Gastroesophageal sphincter (tissue), 3 donors: Measurements from ENCODE around the gene RAPSN.

Experiments used
- EP300 ChIP-seq: sonication (generic); formaldehyde crosslinking; IDR thresholded peaks from one replicate; pipeline ENCODE4 v1.6.1; 2017; ENCODE audit warnings: antibody characterized with exemption, mild to moderate bottlenecking
- POLR2A ChIP-seq, 2 donors: fragments of 450-650 bp; IDR thresholded peaks; one replicate each; pipeline ENCODE4 v1.6.1; 2017; ENCODE audit warnings: antibody characterized with exemption in 2 of 2, mild to moderate bottlenecking in 2 of 2, moderate library complexity in 1 of 2
- TF ChIP-seq, protein P1 (sequence below), 4 experiments: fragments of 200-600 bp in 2 of 4; fragments of 450-650 bp in 2 of 4; sonication (generic) in 1 of 4; IDR thresholded peaks; one replicate each; pipeline ENCODE4 v1.5.1; 2017 to 2019; ENCODE audit warnings: antibody characterized with exemption in 4 of 4, mild to moderate bottlenecking in 2 of 4, moderate library complexity in 2 of 4

DNA sequence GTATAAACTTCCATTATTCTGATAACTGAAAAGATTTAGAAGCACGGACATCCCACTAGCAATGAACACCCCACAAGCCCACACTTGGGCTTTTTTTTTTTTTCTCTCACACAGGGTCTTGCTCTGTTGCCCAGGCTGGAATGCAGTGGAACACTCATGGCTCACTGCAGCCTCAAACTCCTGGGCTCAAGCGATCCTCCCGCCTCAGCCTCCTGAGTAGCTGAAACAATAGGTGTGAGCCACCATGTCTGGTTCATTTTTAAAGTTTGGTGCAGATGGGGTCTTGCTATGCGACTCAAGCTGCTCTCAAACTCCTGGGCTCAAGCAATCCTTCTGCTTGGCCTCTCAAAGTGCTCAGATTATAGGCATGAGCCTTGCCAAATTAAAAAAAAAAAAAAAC lies 3.1 kb downstream of the RAPSN start:
- TF ChIP-seq, protein P1, sequence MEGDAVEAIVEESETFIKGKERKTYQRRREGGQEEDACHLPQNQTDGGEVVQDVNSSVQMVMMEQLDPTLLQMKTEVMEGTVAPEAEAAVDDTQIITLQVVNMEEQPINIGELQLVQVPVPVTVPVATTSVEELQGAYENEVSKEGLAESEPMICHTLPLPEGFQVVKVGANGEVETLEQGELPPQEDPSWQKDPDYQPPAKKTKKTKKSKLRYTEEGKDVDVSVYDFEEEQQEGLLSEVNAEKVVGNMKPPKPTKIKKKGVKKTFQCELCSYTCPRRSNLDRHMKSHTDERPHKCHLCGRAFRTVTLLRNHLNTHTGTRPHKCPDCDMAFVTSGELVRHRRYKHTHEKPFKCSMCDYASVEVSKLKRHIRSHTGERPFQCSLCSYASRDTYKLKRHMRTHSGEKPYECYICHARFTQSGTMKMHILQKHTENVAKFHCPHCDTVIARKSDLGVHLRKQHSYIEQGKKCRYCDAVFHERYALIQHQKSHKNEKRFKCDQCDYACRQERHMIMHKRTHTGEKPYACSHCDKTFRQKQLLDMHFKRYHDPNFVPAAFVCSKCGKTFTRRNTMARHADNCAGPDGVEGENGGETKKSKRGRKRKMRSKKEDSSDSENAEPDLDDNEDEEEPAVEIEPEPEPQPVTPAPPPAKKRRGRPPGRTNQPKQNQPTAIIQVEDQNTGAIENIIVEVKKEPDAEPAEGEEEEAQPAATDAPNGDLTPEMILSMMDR (IDR thresholded peaks at IDR 0.05), result no peak
- TF ChIP-seq POLR2A (IDR thresholded peaks at IDR 0.05), result no peak
- TF ChIP-seq EP300, result no peak
